HEK293T (cell line): ENCODE results near the gene AKAP7.

Experiments
- CTCF ChIA-PET: fragments of 350-600 bp; formaldehyde crosslinking; extraction: SDS; loops from one replicate; lab custom pipeline; 2021; ENCODE audit warnings: antibody characterized with exemption, inconsistent platforms; lab: Yijun Ruan, JAX
- POLR2A ChIA-PET: fragments of 350-600 bp; formaldehyde crosslinking; extraction: SDS; loops from one replicate; lab custom pipeline; 2020; ENCODE audit warnings: antibody characterized with exemption, inconsistent platforms; lab: Yijun Ruan, JAX
- DNase-seq: peaks from one replicate; pipeline ENCODE4 v3.0.0; 2012; ENCODE audit warnings: mixed read lengths; ENCODE audit errors: extremely low spot score
- ARNT ChIP-seq: fragments of 450-650 bp; IDR thresholded peaks from 2 replicates; pipeline ENCODE4 v1.6.1; 2017; ENCODE audit warnings: mild to moderate bottlenecking
- BHLHE40 ChIP-seq: fragments of 450-650 bp; IDR thresholded peaks from 2 replicates; pipeline ENCODE4 v1.6.1; 2016; ENCODE audit warnings: mild to moderate bottlenecking, moderate library complexity, borderline replicate concordance
- CTBP1 ChIP-seq: fragments of 450-650 bp; IDR thresholded peaks from 2 replicates; pipeline ENCODE4 v1.6.1; 2016; ENCODE audit warnings: borderline replicate concordance
- ELF4 ChIP-seq: fragments of 450-650 bp; IDR thresholded peaks from 2 replicates; pipeline ENCODE4 v1.6.1; 2017; ENCODE audit warnings: antibody characterized with exemption
- FOXA1 ChIP-seq: fragments of 450-650 bp; IDR thresholded peaks from 2 replicates; pipeline ENCODE4 v1.6.1; 2016; ENCODE audit warnings: mild to moderate bottlenecking
- FOXK2 ChIP-seq: fragments of 450-650 bp; IDR thresholded peaks from 2 replicates; pipeline ENCODE4 v1.6.1; 2016; ENCODE audit warnings: mild to moderate bottlenecking
- FOXM1 ChIP-seq: fragments of 450-650 bp; IDR thresholded peaks from 2 replicates; pipeline ENCODE4 v1.6.1; 2017; ENCODE audit warnings: mild to moderate bottlenecking, borderline replicate concordance
- HDGF ChIP-seq: fragments of 450-650 bp; IDR thresholded peaks from 2 replicates; pipeline ENCODE4 v1.6.1; 2017; ENCODE audit warnings: antibody characterized with exemption, borderline replicate concordance
- L3MBTL2 ChIP-seq: fragments of 450-650 bp; conservative IDR thresholded peaks from 2 replicates; pipeline ENCODE4 v1.6.1; 2016; ENCODE audit warnings: mild to moderate bottlenecking
- LEF1 ChIP-seq: fragments of 450-650 bp; IDR thresholded peaks from 2 replicates; pipeline ENCODE4 v1.6.1; 2017; ENCODE audit warnings: mild to moderate bottlenecking, borderline replicate concordance
- NFRKB ChIP-seq: fragments of 450-650 bp; IDR thresholded peaks from 2 replicates; pipeline ENCODE4 v1.6.1; 2016; ENCODE audit warnings: mild to moderate bottlenecking, moderate library complexity
- SP1 ChIP-seq: fragments of 450-650 bp; IDR thresholded peaks from 2 replicates; pipeline ENCODE4 v1.6.1; 2017
- SUZ12 ChIP-seq: fragments of 450-650 bp; IDR thresholded peaks from 2 replicates; pipeline ENCODE4 v1.6.1; 2016; ENCODE audit warnings: mild to moderate bottlenecking
- TARDBP ChIP-seq: fragments of 450-650 bp; IDR thresholded peaks from 2 replicates; pipeline ENCODE4 v1.6.1; 2016
- ZNF384 ChIP-seq: fragments of 450-650 bp; IDR thresholded peaks from 2 replicates; pipeline ENCODE4 v1.6.1; 2016
- TF ChIP-seq, protein P1 (sequence below): fragments of 450-650 bp; IDR thresholded peaks from 2 replicates; pipeline ENCODE4 v1.6.1; 2016

Gene AKAP7

DNA sequence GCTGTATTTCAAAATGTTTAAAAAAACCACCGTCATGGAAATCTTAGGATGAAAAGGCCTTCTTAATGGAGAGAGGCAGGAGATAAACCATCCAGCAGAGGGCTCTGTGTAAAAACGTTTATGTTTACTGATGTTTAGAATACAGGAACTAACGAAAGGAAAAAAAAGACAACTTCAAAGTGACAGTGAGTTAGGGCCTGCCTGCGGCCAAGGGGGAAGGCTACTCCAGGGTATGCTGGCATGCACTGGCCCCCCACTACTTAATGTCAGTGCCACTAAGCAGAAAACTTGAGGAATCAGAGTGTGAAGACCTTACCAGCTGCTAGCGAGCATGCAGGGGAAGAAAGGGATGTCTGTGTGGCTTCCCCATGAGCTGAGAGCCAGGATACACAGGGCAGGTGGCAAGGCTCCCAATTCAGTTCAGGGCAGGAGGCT, 47.7 kb downstream of the AKAP7 start:
- TF ChIP-seq ZNF384: no peak
- no peak for TF ChIP-seq BHLHE40
- TF ChIP-seq, protein P1, sequence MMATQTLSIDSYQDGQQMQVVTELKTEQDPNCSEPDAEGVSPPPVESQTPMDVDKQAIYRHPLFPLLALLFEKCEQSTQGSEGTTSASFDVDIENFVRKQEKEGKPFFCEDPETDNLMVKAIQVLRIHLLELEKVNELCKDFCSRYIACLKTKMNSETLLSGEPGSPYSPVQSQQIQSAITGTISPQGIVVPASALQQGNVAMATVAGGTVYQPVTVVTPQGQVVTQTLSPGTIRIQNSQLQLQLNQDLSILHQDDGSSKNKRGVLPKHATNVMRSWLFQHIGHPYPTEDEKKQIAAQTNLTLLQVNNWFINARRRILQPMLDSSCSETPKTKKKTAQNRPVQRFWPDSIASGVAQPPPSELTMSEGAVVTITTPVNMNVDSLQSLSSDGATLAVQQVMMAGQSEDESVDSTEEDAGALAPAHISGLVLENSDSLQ: 0 out of 2 replicates have a peak, but pooled peaks have one; percentile 3
- POLR2A ChIA-PET: no interaction called here
- CTCF ChIA-PET: no interaction called here
- no peak for DNase-seq

DNA sequence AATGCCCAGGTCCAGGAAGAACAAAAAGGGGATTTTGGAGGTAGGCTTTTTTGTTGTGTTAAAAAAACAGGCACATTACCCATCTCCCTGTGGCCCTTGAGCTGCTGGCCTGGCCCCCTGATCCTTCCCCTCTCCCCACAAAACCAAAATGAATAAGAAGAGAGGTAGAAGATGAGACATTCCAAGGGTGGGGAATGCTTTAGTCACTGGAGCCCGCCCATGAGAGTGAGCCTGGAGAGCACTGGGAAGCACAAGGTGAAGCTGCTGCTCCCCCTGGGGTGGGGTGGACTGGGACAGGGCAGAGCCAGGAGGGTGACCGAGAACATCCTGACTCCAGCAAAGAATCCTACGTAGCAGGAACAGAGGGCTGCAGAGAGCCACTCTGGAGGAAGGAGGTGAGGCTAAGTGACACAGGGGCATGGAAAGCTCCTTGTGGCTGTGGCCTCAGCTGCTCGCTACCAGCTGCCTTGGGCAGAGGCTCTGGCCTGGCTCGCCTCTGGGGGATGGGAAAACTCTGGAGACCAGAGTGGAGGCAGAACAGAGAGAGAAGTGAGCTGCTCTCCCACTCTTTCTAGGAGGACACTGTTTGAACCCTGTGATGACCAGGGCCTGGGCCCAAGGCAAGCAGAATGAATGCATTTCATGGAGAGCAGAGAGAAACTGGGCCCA, 48.3 kb downstream of the AKAP7 start:
- no peak for DNase-seq
- POLR2A ChIA-PET: no interaction called here
- TF ChIP-seq FOXM1 (no peak), SUZ12 (no peak), ELF4 (no peak), FOXK2 (no peak), BHLHE40 (no peak), CTBP1 (no peak), HDGF (no peak), FOXA1 (no peak)
- CTCF ChIA-PET: no interaction called here

DNA sequence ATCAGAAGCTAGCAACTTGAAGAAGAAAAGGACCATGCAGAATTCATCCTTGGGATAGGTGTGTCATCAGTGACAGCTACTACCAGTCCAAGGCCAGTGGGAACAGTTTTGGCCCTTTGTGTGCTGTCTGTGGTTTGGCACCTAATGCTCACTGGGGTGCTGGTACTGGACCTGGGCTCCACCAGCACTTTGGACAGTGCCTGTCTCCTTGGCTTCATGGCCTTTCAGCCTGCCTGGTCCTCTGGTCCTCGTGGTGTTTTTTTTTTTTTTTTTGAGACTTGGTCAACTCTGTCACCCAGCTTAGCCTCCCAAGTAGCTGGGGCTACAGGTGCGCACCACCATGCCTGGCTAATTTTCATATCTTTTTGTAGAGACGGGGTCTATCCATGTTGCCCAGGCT, 56.3 kb downstream of the AKAP7 start:
- CTCF ChIA-PET: no interaction called here
- no peak for DNase-seq
- POLR2A ChIA-PET: no interaction called here
- TF ChIP-seq ELF4: no peak
- no peak for TF ChIP-seq SUZ12
- no peak for TF ChIP-seq TARDBP
- no peak for TF ChIP-seq L3MBTL2
- TF ChIP-seq FOXM1: no peak

DNA sequence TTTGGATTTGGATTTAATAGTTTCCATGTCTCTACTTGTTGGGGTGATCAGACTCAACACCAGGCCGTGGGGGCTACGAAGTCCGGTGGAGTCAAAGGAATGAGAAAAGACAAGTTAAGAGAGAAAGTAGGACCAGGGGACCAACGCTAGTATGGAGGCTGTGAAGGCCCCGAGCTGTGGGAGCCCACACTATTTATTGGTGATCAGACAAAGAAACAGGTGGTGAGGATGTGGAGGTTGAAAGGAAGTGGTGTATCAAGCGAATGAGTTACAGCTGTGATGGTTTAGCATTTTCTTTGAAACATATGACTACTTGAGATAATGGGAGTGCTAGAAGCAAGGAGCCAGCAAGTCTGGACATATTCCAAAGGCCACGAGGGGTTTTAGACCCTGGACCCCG, 62.4 kb downstream of the AKAP7 start:
- TF ChIP-seq BHLHE40 (no peak), CTBP1 (no peak)
- DNase-seq: no peak
- POLR2A ChIA-PET: no interaction called here
- CTCF ChIA-PET: no interaction called here

DNA sequence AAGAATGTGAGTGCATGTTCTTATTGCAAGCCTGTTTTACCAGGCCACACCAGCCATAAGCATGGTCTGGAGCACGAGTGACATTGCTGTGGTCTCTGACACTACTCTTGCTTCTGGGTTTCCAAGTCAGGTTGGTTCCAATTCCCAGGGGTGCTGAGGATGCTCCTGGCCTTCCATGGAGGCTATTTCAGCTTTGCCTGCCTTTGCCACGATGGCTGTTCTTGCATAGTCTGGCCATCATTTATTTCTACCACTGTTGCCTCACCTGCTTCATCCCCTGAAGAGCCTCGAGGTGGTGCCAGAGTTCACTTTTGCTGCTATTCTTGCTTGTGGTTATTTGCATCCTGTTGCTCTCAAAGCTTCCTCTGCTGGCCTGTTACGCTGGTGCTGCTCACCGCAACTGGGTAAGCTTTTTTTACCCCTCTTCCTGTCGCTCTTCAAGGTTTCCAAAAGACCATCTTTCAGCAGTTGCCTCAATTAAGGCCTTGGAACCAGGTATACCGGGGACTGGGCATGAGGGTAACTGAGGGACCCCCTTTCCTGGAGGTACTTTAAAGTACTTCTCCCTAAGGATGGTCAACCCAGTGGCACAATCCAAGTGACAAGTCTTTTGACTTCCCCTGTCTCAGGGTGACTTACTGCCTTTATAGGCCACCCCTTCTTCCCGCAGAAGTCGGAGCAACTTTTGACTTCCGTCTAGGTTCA, 64.5 kb downstream of the AKAP7 start:
- TF ChIP-seq FOXM1 (no peak), LEF1 (no peak), CTBP1 (no peak), FOXA1 (no peak), L3MBTL2 (no peak), TARDBP (no peak)
- CTCF ChIA-PET: interaction anchor here (0.6 to 1.7 kb wide), 3 partner anchors 71 to 334 kb away, joined by 3 to 9 read pairs (median 4); no protein-coding TSS in a partner anchor
- peak; percentile 76 for DNase-seq
- POLR2A ChIA-PET: no interaction called here

DNA sequence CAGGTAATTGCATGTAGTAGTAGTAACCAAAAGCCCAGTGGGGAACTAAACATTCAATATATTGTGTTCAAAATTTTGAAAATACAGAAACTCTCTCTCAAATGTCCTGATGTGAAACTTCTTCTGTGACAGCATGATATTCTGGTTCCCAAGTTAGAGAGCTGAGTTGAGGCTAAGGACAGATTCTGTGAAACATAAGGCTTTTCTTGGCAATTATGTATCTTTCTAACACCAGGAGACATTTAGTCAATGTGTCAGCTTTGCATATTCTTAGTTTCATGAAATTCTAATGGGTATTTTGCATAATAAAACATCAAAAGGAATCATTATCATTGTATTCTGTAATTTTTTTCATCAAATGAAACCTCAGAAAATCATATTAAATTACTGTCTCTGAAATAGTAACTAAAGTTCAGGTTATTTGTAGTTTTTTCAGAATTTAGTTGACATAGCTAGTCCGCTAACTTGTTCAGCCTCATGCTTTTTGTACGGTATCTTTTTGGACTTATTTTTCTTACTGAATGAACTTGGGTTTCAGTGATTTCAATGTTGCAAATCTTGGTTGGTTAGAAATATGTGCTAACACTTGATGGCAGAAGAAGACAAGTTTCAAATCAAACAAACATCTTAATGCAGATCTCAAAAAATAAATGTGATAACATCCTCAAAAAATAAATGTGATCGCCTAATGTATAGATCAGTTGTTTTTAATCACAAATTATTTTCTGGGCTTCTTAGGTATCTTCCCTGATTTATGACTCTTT, 70.4 kb downstream of the AKAP7 start:
- POLR2A ChIA-PET: no interaction called here
- TF ChIP-seq TARDBP: no peak
- no peak for TF ChIP-seq FOXM1
- TF ChIP-seq CTBP1: no peak
- DNase-seq: no peak
- CTCF ChIA-PET: interaction anchor here (0.6 kb wide), 1 partner anchor 422 kb away, joined by 3 read pairs; the partner anchor contains the start of gene MED23

DNA sequence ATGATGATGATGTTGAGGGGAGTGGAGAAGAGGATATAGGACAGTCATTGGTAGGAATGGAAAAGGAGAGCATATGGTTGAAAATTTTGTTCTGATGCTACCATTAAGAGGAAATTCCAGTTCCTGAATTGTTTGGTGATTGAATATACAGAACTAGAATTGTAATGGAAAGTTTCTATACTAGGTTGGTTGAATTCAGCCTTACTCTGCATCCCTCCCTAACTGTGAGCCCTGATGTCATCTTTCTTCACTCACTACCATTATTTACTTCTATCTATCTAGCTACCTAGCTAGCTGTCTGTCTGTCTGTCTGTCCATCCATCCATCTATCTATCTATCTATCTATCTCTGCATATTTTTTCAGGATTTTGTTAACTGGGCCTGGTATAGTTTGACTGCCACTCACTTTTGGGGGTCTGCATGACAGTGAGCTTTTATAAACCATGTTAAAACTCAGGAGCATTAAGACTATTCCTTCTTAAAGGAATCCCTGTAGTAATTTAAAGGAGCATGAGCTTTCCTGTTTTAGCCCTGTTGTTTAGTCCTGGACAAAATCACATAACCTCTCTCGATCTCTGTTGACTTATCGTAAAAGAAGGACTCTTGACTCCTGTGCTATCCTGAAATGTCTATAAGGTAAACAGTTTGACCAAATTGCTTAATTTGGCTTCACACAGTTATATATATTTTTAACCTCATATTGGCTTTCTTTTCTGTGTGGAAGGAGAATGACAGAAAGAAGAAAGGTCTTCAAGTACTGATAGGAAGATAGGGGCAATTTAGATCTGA, 71.4 kb downstream of the AKAP7 start:
- DNase-seq: no peak
- ChIA-PET CTCF (no interaction called here), POLR2A (no interaction called here)
- no peak for TF ChIP-seq TARDBP
- no peak for TF ChIP-seq L3MBTL2
- no peak for TF ChIP-seq ARNT
- TF ChIP-seq FOXA1: no peak

DNA sequence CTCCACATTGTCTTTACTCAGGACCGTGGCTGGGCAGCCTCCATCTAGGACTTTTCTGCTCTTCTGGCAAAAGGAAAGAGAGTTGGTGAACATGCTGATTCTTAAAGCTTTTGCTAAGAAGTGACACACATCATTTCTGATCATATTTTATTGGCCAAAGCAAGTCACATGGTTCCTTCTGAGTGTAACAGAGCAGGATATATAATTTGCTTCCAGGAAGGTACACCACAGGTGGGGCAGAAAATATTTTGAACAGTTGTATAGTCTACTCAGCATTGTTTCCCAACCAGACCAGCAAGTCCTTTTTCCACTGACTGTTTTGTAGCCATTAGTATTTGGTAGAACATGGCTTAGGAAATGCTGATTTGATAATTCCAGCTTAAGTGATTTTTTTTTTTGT, 73.5 kb downstream of the AKAP7 start:
- POLR2A ChIA-PET: no interaction called here
- DNase-seq: no peak
- TF ChIP-seq L3MBTL2 (no peak), SUZ12 (no peak), TARDBP (no peak), BHLHE40 (no peak), CTBP1 (no peak), ZNF384 (no peak), LEF1 (no peak), ELF4 (no peak), SP1 (no peak), HDGF (no peak), FOXA1 (no peak), FOXK2 (no peak), ARNT (no peak), FOXM1 (no peak), NFRKB (no peak)
- TF ChIP-seq, protein P1: no peak
- CTCF ChIA-PET: no interaction called here
